Endometrium (tissue), 2 donors: ENCODE data around the gene ERVMER34-1.

ENCODE experiments used
- FAIRE-seq: peaks from 2 replicates; lab custom pipeline; 2012; peaks lifted over from hg19 to GRCh38; lab: Jason Lieb, UNC
- donor health status: control.
- donor health status: control.

The ERVMER34-1 gene, protein sequence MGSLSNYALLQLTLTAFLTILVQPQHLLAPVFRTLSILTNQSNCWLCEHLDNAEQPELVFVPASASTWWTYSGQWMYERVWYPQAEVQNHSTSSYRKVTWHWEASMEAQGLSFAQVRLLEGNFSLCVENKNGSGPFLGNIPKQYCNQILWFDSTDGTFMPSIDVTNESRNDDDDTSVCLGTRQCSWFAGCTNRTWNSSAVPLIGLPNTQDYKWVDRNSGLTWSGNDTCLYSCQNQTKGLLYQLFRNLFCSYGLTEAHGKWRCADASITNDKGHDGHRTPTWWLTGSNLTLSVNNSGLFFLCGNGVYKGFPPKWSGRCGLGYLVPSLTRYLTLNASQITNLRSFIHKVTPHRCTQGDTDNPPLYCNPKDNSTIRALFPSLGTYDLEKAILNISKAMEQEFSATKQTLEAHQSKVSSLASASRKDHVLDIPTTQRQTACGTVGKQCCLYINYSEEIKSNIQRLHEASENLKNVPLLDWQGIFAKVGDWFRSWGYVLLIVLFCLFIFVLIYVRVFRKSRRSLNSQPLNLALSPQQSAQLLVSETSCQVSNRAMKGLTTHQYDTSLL

DNA sequence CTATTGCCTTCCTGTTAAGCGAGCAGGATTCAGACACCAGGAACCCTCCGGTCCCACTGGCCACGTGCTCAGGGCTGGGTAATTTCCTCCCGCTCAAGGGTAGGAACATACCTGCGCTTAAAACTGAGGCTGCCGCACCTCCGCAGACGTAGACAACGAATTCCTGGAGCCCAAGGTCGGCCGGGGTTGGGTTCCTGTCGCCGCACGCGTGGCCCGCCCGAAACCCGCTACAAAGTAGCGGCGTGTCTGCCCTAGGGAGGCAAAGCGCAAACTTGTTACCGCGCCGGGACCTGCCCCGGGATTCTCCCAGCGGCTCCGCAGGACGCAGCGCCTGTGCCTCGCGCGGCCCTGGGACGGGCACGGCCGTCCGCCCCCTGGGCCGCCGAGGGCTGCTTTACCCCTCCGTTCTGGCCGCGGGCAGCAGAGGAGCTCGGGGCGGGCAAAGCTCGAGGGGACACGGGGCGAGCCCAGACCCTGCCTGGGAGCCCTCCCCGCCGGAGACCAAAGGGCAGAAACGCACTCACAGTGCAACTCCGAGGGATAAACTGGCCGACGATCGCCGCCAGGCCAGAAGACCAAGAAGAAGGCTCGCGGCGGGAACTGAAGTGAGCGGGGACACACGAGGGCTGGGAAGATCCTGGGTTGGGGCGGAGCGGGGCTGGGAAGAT lies at the start of gene ERVMER34-1:
Gene ERVMER34-1 (minus strand): TSS at position 607 of the 668 bp plus-strand sequence. CDS start 5,905 bp downstream, outside the sequence.
- FAIRE-seq, result no peak

GRCh38 chr4:52799813-52800212 lies 48.6 kb upstream of the ERVMER34-1 start:
- no peak for FAIRE-seq

DNA sequence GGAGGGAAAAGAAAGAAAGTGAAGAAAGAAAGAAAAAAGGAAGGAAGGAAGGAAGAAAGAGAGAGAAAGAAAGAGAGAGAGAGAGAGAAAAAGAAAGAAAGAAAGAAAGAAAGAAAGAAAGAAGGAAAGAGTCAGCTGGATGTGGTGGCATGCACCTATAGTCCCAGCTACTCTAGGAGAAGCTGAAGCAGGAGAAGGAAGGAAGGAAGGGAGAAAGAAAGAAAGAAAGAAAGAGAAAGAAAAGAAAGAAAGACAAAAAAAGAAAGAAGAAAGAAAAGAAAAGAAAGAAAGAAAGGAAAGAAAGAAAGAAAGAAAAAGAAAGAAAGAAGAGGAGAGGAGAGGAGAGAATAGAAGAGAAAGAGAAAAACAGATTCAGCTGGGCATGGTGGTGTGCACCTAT lies 44.3 kb upstream of the ERVMER34-1 start:
- no peak for FAIRE-seq

GRCh38 chr4:52791936-52792335 lies 40.7 kb upstream of the ERVMER34-1 start:
- FAIRE-seq, result no peak

DNA sequence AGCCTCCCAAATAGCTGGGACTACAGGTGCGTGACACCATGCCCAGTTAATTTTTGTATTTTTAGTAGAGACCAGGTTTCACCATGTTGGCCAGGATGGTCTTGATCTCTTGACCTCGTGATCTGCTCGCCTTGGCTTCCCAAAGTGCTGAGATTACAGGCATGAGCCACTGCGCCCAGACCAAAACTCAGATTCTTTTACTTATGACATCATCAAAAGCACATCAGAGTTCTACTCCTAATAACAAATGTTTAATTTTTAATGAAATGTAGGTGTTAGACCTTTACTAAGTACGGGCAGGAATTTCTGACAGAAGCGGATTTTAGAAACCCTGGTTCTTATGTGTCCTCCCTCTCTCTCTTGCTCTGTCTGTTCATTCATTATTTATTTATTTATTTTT lies 38.5 kb upstream of the ERVMER34-1 start:
- FAIRE-seq, result no peak

DNA sequence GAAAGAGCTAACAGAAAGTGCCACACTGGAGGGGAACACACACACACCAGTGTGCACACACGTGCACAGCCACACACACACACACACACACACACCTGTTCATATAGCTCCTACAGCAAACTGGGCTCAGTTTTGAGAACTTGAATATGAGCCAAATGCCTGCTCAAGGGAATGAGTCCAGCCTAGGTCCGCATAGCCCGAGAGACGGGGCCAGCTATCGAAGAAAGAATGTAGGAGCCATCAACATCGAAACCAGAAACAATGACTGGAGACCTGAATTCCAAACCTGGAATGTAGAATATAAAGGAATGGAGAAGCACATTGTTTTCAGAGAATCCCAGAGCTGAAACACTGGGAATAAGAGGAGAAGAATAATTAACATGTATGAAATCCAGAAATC lies 37.6 kb upstream of the ERVMER34-1 start:
- no peak for FAIRE-seq

GRCh38 chr4:52783069-52783468 lies 31.8 kb upstream of the ERVMER34-1 start:
- FAIRE-seq, result no peak

GRCh38 chr4:52780617-52781354 lies 29.6 kb upstream of the ERVMER34-1 start:
- no peak for FAIRE-seq

- FAIRE-seq, result no peak
These were observed 29.0 kb upstream of the ERVMER34-1 start for GRCh38 chr4:52780206-52780605.

GRCh38 chr4:52760256-52760655 lies 9.0 kb upstream of the ERVMER34-1 start:
- peak; percentile 12 for FAIRE-seq

GRCh38 chr4:52755426-52755825 lies 4.2 kb upstream of the ERVMER34-1 start:
- no peak for FAIRE-seq

- FAIRE-seq, result no peak
These were observed 1.7 kb upstream of the ERVMER34-1 start for GRCh38 chr4:52752936-52753335.

GRCh38 chr4:52751487-52751911 lies 274 bp upstream of the ERVMER34-1 start:
- no peak for FAIRE-seq

DNA sequence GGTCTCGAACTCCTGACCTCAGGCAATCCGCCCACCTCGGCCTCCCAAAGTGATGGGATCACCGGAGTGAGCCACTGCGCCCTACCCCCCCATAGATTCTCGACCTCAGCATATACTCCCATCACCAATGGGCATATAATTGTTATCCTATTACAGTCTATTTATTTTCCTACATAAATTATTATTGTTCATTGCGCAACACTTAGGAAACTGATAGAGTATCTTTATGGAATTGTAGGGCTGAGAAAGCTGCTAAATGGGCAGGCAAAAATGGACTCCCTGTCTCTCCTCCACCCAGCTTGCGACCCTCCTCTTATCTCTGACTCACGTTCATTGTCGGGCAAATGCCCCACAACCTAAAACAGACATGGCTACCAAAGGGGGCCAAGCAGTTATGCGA lies 1.0 kb downstream of the ERVMER34-1 start:
- no peak for FAIRE-seq

DNA sequence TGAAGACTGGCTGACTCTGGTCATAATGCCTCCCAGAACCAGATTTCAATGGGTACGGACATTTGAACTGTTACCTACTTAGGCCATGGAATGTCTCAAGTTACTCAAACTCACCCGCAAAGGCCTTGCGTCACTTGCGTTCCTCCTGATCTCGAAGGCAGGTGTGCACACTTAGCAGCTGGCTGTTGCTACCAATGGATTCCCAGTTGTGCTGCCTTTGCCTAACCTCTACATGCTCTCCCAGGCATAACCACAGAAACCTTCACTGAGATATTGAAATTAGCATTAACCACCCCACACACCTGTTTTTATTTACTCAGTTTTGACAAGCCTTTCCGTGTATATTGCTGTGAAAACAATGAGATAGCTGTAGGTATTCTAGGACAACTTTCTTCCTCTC lies 2.8 kb downstream of the ERVMER34-1 start:
- no peak for FAIRE-seq

DNA sequence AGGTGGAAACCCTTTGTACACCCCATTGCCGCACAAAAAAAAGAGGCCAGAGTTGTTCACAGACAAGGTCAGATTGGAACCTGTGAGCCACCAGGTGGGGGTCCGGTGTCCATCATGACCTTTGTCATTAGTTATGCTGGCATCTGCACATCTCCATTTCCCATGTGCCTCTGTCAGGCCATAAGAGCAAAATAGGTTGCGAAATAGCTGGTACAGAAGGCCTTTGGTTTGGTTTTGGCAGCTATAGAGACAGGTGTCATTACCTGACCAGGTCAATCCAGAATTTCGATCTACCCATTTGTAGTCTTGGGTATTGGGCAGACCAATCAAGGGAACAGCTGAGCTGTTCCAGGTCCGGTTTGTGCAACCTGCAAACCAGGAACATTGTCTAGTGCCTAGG lies 6.6 kb downstream of the ERVMER34-1 start:
- FAIRE-seq, result no peak

DNA sequence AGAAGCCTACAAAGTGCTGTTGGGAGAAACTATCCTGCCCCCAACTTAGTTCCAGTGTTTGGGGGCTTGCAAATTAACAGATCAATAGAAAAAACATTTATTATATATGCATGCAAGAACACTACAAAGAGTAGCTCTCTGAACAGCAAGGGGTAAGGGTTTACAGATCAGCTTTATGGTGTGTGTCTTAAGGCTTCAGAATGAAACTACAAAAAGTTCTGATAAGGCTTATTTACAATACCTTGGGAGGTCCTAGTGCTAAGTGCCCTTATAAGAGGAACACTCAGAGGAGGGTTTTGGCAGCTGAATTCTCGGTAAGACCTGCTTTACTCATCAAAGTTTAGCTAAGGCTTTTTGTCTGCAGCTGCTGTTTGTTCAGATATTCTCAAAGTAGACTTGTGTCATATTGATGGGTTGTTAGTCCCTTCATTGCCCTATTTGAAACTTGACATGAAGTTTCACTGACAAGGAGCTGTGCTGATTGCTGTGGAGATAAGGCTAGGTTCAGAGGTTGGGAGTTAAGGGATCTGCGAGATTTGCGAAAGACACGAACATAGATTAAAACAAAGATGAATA lies 7.7 kb downstream of the ERVMER34-1 start:
- no peak for FAIRE-seq

DNA sequence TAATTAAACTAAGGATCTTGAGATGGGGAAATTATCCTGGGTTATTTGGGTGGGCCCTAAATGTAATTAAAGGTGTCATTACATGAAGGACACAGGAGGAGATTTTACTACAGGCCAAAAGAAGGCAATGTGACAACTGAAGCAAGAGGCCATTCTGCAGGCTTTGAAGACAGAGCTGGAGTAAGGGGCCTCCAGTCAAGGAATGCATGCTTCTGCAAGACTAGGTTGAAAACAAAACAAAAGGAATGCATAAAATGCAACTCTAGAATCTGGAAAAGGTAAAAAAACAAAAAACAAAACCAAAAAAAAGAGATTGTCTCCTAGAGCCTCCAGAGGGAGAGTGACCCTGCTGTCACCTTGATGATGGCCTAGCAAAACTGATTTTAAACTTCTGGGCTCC lies 21.6 kb downstream of the ERVMER34-1 start:
- FAIRE-seq, result no peak

DNA sequence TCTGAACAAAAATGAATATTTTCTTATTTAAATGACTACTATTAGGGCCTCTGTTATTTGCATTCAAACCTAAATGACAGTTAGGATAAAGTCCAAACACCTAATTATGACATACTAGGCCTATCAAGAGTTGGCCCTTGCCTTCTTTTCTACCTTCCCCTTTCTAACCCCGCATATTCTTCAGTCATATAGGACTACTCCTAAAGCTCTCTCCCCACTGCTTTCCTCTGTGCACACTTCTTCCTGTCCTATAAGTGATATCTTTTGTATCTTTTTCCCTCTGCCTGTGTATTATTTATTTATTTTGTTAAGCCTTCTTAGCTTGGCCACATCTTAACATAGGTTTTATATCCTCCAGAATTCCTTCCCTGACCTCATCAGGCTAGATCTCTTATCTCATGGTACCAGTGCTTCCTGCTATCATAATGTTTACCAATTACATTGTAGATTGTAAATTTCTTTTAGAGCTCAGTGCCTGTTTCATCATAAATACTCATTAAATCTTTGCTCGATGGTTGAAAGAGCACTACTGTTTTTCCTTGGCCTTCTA lies 22.5 kb downstream of the ERVMER34-1 start:
- peak; percentile 18 for FAIRE-seq

- FAIRE-seq, result no peak
These were observed 24.2 kb downstream of the ERVMER34-1 start for GRCh38 chr4:52726826-52727580.
